ENCODE measurements around the gene ADAD2. TPM values are rescaled to one million over a fixed set of nuclear protein-coding genes. Genes with fewer than 3 reads are reported as not detected.
A peak's percentile ranks its signal among the peaks of the same experiment; 100 is the strongest.

ADAD2 gene
- 0.40 TPM for total RNA-seq
- polyA plus RNA-seq (ENCODE audit: insufficient read depth in 1 of 8, insufficient read length in 8 of 8, low replicate concordance in 1 of 8) = 1 to 10 TPM in 3 of 8 donors, under 1 TPM in 4, not detected in 1; 0.28 to 1.2 (median 0.99) TPM
- long read RNA-seq, donor 1 = 0 reads
- long read RNA-seq, donor 2 = 0 reads
- long read RNA-seq, donor 3 = 0 reads
- long read RNA-seq, donor 4 = 0 reads
- long read RNA-seq, donor 5, partial matches to known transcripts = 0 of 1 reads
- long read RNA-seq, donor 5, other reads (novel, unspliced or antisense) = 0 of 1 reads
- long read RNA-seq, donor 6 = 0 reads
- long read RNA-seq, donor 7 = 0 reads
- long read RNA-seq, donor 8 = 0 reads
- long read RNA-seq, donor 9 = 0 reads
- long read RNA-seq, donor 10 = 0 reads
- long read RNA-seq, donor 11 = 0 reads

GRCh38 chr16:84190731-84191388 lies at the start of gene ADAD2:
ADAD2 (plus strand) TSS chr16:84191157; CDS start chr16:84191231, 74 bp downstream.
- Histone ChIP-seq H3K36me3 (ENCODE audit: control insufficient read depth, insufficient read depth, low read length) (no peaks in the 10 kb centered on the region), H3K4me1 (ENCODE audit: control insufficient read depth, insufficient read depth, low read length) (peaks cover 10% of the 10 kb centered on the region), H3K27ac (ENCODE audit: low read length) (no peak within 1 kb of the TSS), H3K9me3 (replicated peaks; ENCODE audit: control insufficient read depth, low read depth, low read length) (no peaks in the 10 kb centered on the region), H3K4me3 (ENCODE audit: low read length) (no peak within 1 kb of the TSS), H3K27me3 (ENCODE audit: control insufficient read depth, insufficient read depth, low read length) (peaks cover 5% of the 10 kb centered on the region)
- DNase-seq = no peak
- 87% methylated on average over 47 of the region's 47 CpGs for WGBS (ENCODE audit: insufficient coverage)

GRCh38 chr16:84143081-84143480 lies 47.9 kb upstream of the ADAD2 start:
- no peak for DNase-seq
- WGBS (ENCODE audit: insufficient coverage) = no CpG with 5 or more reads among the region's 1 CpG

GRCh38 chr16:84143784-84144199 lies 47.2 kb upstream of the ADAD2 start:
- Histone ChIP-seq H3K9me3 (replicated peaks; ENCODE audit: control insufficient read depth, low read depth, low read length) (no peaks in the 10 kb centered on the region), H3K4me1 (ENCODE audit: control insufficient read depth, insufficient read depth, low read length) (peaks cover 12% of the 10 kb centered on the region), H3K27ac (ENCODE audit: low read length) (no peak overlapping the region), H3K27me3 (ENCODE audit: control insufficient read depth, insufficient read depth, low read length) (peaks cover 8% of the 10 kb centered on the region), H3K36me3 (ENCODE audit: control insufficient read depth, insufficient read depth, low read length) (no peaks in the 10 kb centered on the region), H3K4me3 (ENCODE audit: low read length) (peak overlapping the region; percentile 76)
- no peak for DNase-seq
- no CpG with 5 or more reads among the region's 13 CpGs for WGBS (ENCODE audit: insufficient coverage)

More at GRCh38 chr16:84143081-84143480, 47.9 kb upstream of the ADAD2 start:
- peaks cover 12% of the 10 kb centered on the region for H3K4me1 ChIP-seq (ENCODE audit: control insufficient read depth, insufficient read depth, low read length)
- H3K9me3 ChIP-seq (replicated peaks; ENCODE audit: control insufficient read depth, low read depth, low read length) = no peaks in the 10 kb centered on the region
- H3K27ac ChIP-seq (ENCODE audit: low read length) = no peak overlapping the region
- no peaks in the 10 kb centered on the region for H3K36me3 ChIP-seq (ENCODE audit: control insufficient read depth, insufficient read depth, low read length)
- peaks cover 6% of the 10 kb centered on the region for H3K27me3 ChIP-seq (ENCODE audit: control insufficient read depth, insufficient read depth, low read length)
- no peak overlapping the region for H3K4me3 ChIP-seq (ENCODE audit: low read length)

- Histone ChIP-seq H3K27ac (ENCODE audit: low read length) (peak overlapping the region; percentile 7), H3K9me3 (replicated peaks; ENCODE audit: control insufficient read depth, low read depth, low read length) (no peaks in the 10 kb centered on the region), H3K36me3 (ENCODE audit: control insufficient read depth, insufficient read depth, low read length) (no peaks in the 10 kb centered on the region), H3K4me3 (ENCODE audit: low read length) (peak overlapping the region; percentile 76), H3K27me3 (ENCODE audit: control insufficient read depth, insufficient read depth, low read length) (peaks cover 8% of the 10 kb centered on the region), H3K4me1 (ENCODE audit: control insufficient read depth, insufficient read depth, low read length) (peaks cover 8% of the 10 kb centered on the region)
- WGBS (ENCODE audit: insufficient coverage) = under 1% methylated on average over 21 of the region's 39 CpGs
- DNase-seq = peak; percentile 31
These were observed 46.6 kb upstream of the ADAD2 start for GRCh38 chr16:84144209-84144858.

- Histone ChIP-seq H3K27ac (ENCODE audit: low read length) (peak within 1 kb of the TSS; percentile 7), H3K4me1 (ENCODE audit: control insufficient read depth, insufficient read depth, low read length) (peaks cover 8% of the 10 kb centered on the region), H3K36me3 (ENCODE audit: control insufficient read depth, insufficient read depth, low read length) (no peaks in the 10 kb centered on the region), H3K4me3 (ENCODE audit: low read length) (peak within 1 kb of the TSS; percentile 76), H3K27me3 (ENCODE audit: control insufficient read depth, insufficient read depth, low read length) (peaks cover 8% of the 10 kb centered on the region), H3K9me3 (replicated peaks; ENCODE audit: control insufficient read depth, low read depth, low read length) (no peaks in the 10 kb centered on the region)
- 0% methylated on average over 81 of the region's 89 CpGs for WGBS (ENCODE audit: insufficient coverage)
- DNase-seq = peak; percentile 94
These were observed 45.9 kb upstream of the ADAD2 start, which contains the start of the genes DNAAF1 and HSDL1 for GRCh38 chr16:84144859-84145639. DNAAF1 (plus strand) TSS chr16:84145308; CDS start chr16:84145441, 133 bp downstream. HSDL1 (minus strand) TSS chr16:84145177; CDS start chr16:84131321, 13,856 bp downstream.

GRCh38 chr16:84150926-84151325 lies 40.0 kb upstream of the ADAD2 start:
- no peaks in the 10 kb centered on the region for H3K36me3 ChIP-seq (ENCODE audit: control insufficient read depth, insufficient read depth, low read length)
- no peaks in the 10 kb centered on the region for H3K4me1 ChIP-seq (ENCODE audit: control insufficient read depth, insufficient read depth, low read length)
- no peak for DNase-seq
- H3K27ac ChIP-seq (ENCODE audit: low read length) = no peak overlapping the region
- no peaks in the 10 kb centered on the region for H3K9me3 ChIP-seq (replicated peaks; ENCODE audit: control insufficient read depth, low read depth, low read length)
- H3K4me3 ChIP-seq (ENCODE audit: low read length) = no peak overlapping the region
- WGBS (ENCODE audit: insufficient coverage) = 83% methylated on average over 2 of the region's 3 CpGs
- H3K27me3 ChIP-seq (ENCODE audit: control insufficient read depth, insufficient read depth, low read length) = peaks cover 10% of the 10 kb centered on the region

GRCh38 chr16:84153660-84154214 lies 37.2 kb upstream of the ADAD2 start:
- Histone ChIP-seq H3K4me1 (ENCODE audit: control insufficient read depth, insufficient read depth, low read length) (no peaks in the 10 kb centered on the region), H3K36me3 (ENCODE audit: control insufficient read depth, insufficient read depth, low read length) (no peaks in the 10 kb centered on the region), H3K9me3 (replicated peaks; ENCODE audit: control insufficient read depth, low read depth, low read length) (no peaks in the 10 kb centered on the region), H3K4me3 (ENCODE audit: low read length) (no peak overlapping the region), H3K27me3 (ENCODE audit: control insufficient read depth, insufficient read depth, low read length) (peaks cover 6% of the 10 kb centered on the region), H3K27ac (ENCODE audit: low read length) (no peak overlapping the region)
- no peak for DNase-seq
- 52% methylated on average over 7 of the region's 8 CpGs for WGBS (ENCODE audit: insufficient coverage)

- Histone ChIP-seq H3K4me3 (ENCODE audit: low read length) (no peak overlapping the region), H3K4me1 (ENCODE audit: control insufficient read depth, insufficient read depth, low read length) (no peaks in the 10 kb centered on the region), H3K36me3 (ENCODE audit: control insufficient read depth, insufficient read depth, low read length) (no peaks in the 10 kb centered on the region), H3K9me3 (replicated peaks; ENCODE audit: control insufficient read depth, low read depth, low read length) (no peaks in the 10 kb centered on the region), H3K27me3 (ENCODE audit: control insufficient read depth, insufficient read depth, low read length) (peaks cover 12% of the 10 kb centered on the region), H3K27ac (ENCODE audit: low read length) (no peak overlapping the region)
- DNase-seq = no peak
- WGBS (ENCODE audit: insufficient coverage) = 90% methylated on average over 4 of the region's 4 CpGs
These were observed 35.7 kb upstream of the ADAD2 start for GRCh38 chr16:84155226-84155625.

GRCh38 chr16:84155771-84156170 lies 35.2 kb upstream of the ADAD2 start:
- H3K9me3 ChIP-seq (replicated peaks; ENCODE audit: control insufficient read depth, low read depth, low read length) = no peaks in the 10 kb centered on the region
- no peak for DNase-seq
- H3K27ac ChIP-seq (ENCODE audit: low read length) = no peak overlapping the region
- 80% methylated on average over 1 of the region's 6 CpGs for WGBS (ENCODE audit: insufficient coverage)
- H3K4me1 ChIP-seq (ENCODE audit: control insufficient read depth, insufficient read depth, low read length) = no peaks in the 10 kb centered on the region
- no peaks in the 10 kb centered on the region for H3K36me3 ChIP-seq (ENCODE audit: control insufficient read depth, insufficient read depth, low read length)
- peaks cover 12% of the 10 kb centered on the region for H3K27me3 ChIP-seq (ENCODE audit: control insufficient read depth, insufficient read depth, low read length)
- H3K4me3 ChIP-seq (ENCODE audit: low read length) = no peak overlapping the region

Measured in muscle of leg (tissue), 16 donors.